ENCODE measurements around the gene SERPINB1. TPM values are rescaled to one million over a fixed set of nuclear protein-coding genes. Genes with fewer than 3 reads are reported as not detected.
A peak's percentile ranks its signal among the peaks of the same experiment; 100 is the strongest.

SERPINB1 gene
- total and polyA plus RNA-seq, 10 of the 15 experiments (the other 5 are each of a cell fraction or from before 2014, with no cell fraction given), result 0.45 to 2.4 (median 0.83) TPM

- BruUV-seq (replicated peaks), result no TSS peak
- H3K9ac ChIP-seq (ENCODE audit: control insufficient read depth, insufficient read depth, low read length), result no peak overlapping the region
- no peaks in the 10 kb centered on the region for H4K20me1 ChIP-seq (ENCODE audit: control insufficient read depth, insufficient read depth)
- H3K36me3 ChIP-seq (ENCODE audit: control insufficient read depth in 2 of 2, insufficient read depth in 2 of 2, low read length in 1 of 2), result no peaks in the 10 kb centered on the region
- peak; percentile 22; the same call in 2 of the 3 replicates for ATAC-seq
- POLR2A ChIA-PET, result interaction anchor here (0.6 to 2.4 kb wide), 5 partner anchors 12 to 22 kb away, joined by 3 to 9 read pairs (median 6); no protein-coding TSS in a partner anchor
- RAD21 ChIA-PET (ENCODE audit: unreplicated experiment), result interaction anchor here (0.7 to 2.5 kb wide), 3 partner anchors 15 to 38 kb away, joined by 3 to 8 read pairs (median 4); no protein-coding TSS in a partner anchor
- CTCF ChIA-PET, result interaction anchor here (0.8 to 3.8 kb wide), 5 partner anchors 10 to 37 kb away, joined by 3 to 13 read pairs (median 4); no protein-coding TSS in a partner anchor
- TF ChIP-seq PKNOX1 (IDR thresholded peaks at IDR 0.05) (peak; percentile 74), IKZF2 (IDR thresholded peaks at IDR 0.05) (peak in 1 of 2 experiments; percentile 12; a peak in 1 of 4 replicates), REST (IDR thresholded peaks at IDR 0.05; ENCODE audit: low read depth, low read length) (no peak), CHD4 (IDR thresholded peaks at IDR 0.05) (no peak), SMAD1 (IDR thresholded peaks at IDR 0.05; ENCODE audit: low read depth, partially characterized antibody) (no peak), ATF3 (IDR thresholded peaks at IDR 0.05; ENCODE audit: borderline replicate concordance, extremely low read depth, low read depth, low read length) (no peak)
- WGBS (ENCODE audit: insufficient coverage, insufficient replicate concordance, low lambda C conversion rate, missing lambda C conversion rate), result 55% methylated on average over 2 of the region's 2 CpGs
- no peak overlapping the region for H3K4me3 ChIP-seq
- no peak for DNase-seq (ENCODE audit: low read depth, low spot score)
- in situ Hi-C loops (cut with MboI), result no loop called here
- no peaks in the 10 kb centered on the region for H3K79me2 ChIP-seq (ENCODE audit: control insufficient read depth, insufficient read depth, low read length)
- SMC1A ChIA-PET (ENCODE audit: uncharacterized antibody, unreplicated experiment), result interaction anchor here (0.7 to 2.6 kb wide), 6 partner anchors 12 to 115 kb away, joined by 3 to 13 read pairs (median 6); no protein-coding TSS in a partner anchor
- intact Hi-C loops (cut with micrococcal nuclease; ENCODE audit: unreplicated experiment), result no loop called here
- no peak overlapping the region for H2AFZ ChIP-seq (ENCODE audit: control insufficient read depth, low read depth, low read length)
- FAIRE-seq, result no peak
- H3K27ac ChIP-seq (ENCODE audit: control insufficient read depth, insufficient read depth), result no peak overlapping the region
- peaks cover 6% of the 10 kb centered on the region; the same call in 1 of the 2 replicates for H3K4me1 ChIP-seq (ENCODE audit: control insufficient read depth, insufficient read depth, low read length)
- no peaks in the 10 kb centered on the region for H3K27me3 ChIP-seq (replicated peaks in 1 of 2; ENCODE audit: control insufficient read depth in 2 of 2, insufficient read depth in 2 of 2, low read length in 1 of 2)
- no peaks in the 10 kb centered on the region; the same call in 2 of the 3 replicates for H3K9me3 ChIP-seq (replicated peaks; ENCODE audit: control insufficient read depth, insufficient read depth, low read length)
- no peak overlapping the region for H3K4me2 ChIP-seq (ENCODE audit: control insufficient read depth, insufficient read depth)
These were observed 42.0 kb upstream of the SERPINB1 start for GRCh38 chr6:2883673-2884072.
